ENCODE data around the gene AUTS2. TPM values are rescaled to one million over a fixed set of nuclear protein-coding genes. Genes with fewer than 3 reads are reported as not detected.

Gene AUTS2
- total RNA-seq, 1 experiment from 2014 or later: 2.5 TPM

DNA sequence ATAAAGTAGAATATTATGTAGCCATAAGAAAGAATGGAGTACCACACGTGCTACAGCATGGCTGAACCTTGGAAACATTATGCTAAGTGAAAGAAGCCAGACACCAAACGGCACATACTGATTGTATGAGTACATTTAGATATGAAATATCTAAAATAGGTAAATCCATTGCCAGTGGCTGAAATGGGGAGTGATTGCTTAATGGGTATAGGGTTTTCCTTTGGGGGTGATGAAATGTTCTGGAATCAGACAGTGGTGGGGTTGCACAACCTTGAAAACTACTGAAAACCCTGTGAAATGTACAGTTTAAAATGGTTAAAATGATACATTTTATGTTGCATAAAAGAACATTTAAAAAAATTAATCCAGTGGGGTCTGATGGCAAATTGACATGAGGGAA lies 667.9 kb downstream of the AUTS2 start:
- intact Hi-C loops (cut with micrococcal nuclease; ENCODE audit: unreplicated experiment): no loop called here
- Histone ChIP-seq H3K4me3 (ENCODE audit: low read depth in 2 of 2, low read length in 2 of 2) (no peak overlapping the region), H3K36me3 (ENCODE audit: control insufficient read depth, insufficient read depth, low read length) (no peaks in the 10 kb centered on the region), H3K27ac (ENCODE audit: low read length) (no peak overlapping the region), H3K9me3 (ENCODE audit: control insufficient read depth, insufficient read depth, low read depth, low read length) (no peaks in the 10 kb centered on the region), H3K4me1 (ENCODE audit: control insufficient read depth, insufficient read depth, low read length) (no peaks in the 10 kb centered on the region), H3K27me3 (ENCODE audit: control insufficient read depth, insufficient read depth, low read length) (no peaks in the 10 kb centered on the region)
- CTCF ChIA-PET: no interaction called here
- in situ Hi-C loops (cut with HindIII; ENCODE audit: low pct_unique_long_range_greater_than_20kb, low sequenced_read_pairs): no loop called here
- DNase-seq (ENCODE audit: low read depth, low spot score) (no peak), ATAC-seq (no peak)
- TF ChIP-seq POLR2AphosphoS5 (IDR thresholded peaks at IDR 0.05; ENCODE audit: low read depth, low read length) (no peak), SIN3A (IDR thresholded peaks at IDR 0.05; ENCODE audit: borderline replicate concordance, insufficient read depth, low read depth, low read length) (no peak), TCF7L2 (IDR thresholded peaks at IDR 0.05; ENCODE audit: low read depth, low read length) (no peak)
- POLR2A ChIA-PET: no interaction called here
- no TSS peak for BruUV-seq (replicated peaks)

DNA sequence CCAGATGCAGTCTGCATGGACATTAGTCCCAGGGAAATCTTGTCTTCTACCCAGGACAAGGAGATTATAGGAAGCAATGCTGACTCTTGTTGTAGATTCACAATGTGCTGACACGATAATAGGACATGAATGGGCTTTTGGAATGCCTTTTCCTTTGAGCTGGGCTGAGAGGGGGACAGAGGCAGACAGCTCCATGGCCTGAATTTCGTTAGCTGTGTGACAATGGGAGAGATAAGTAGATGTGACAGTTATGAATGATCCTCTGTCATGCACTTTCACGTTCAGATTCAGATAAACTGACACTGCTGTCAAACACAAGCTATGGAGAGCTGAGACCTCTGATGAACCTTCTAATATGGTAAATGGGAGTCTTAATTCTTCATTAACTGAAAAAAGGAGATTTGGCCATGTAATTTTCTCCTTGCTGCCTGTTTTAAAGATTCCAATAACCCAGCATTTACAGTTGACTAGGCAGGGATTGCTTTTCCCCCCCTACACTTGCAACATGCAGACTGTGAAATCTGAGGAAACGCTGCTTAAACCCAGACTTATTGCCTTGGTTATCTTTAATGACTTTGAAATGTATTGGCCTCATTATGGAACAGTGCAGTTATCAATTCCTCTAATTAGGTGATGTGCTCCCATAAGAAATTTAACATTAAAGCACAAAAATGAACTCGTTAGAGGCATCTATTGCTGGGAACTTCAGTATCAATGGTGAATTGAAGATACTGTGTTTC lies 669.3 kb downstream of the AUTS2 start:
- Histone ChIP-seq H3K27ac (ENCODE audit: low read length) (no peak overlapping the region), H3K36me3 (ENCODE audit: control insufficient read depth, insufficient read depth, low read length) (no peaks in the 10 kb centered on the region), H3K27me3 (ENCODE audit: control insufficient read depth, insufficient read depth, low read length) (no peaks in the 10 kb centered on the region), H3K4me1 (ENCODE audit: control insufficient read depth, insufficient read depth, low read length) (no peaks in the 10 kb centered on the region), H3K4me3 (ENCODE audit: low read depth in 2 of 2, low read length in 2 of 2) (no peak overlapping the region), H3K9me3 (ENCODE audit: control insufficient read depth, insufficient read depth, low read depth, low read length) (no peaks in the 10 kb centered on the region)
- POLR2A ChIA-PET: no interaction called here
- TF ChIP-seq, protein P1, sequence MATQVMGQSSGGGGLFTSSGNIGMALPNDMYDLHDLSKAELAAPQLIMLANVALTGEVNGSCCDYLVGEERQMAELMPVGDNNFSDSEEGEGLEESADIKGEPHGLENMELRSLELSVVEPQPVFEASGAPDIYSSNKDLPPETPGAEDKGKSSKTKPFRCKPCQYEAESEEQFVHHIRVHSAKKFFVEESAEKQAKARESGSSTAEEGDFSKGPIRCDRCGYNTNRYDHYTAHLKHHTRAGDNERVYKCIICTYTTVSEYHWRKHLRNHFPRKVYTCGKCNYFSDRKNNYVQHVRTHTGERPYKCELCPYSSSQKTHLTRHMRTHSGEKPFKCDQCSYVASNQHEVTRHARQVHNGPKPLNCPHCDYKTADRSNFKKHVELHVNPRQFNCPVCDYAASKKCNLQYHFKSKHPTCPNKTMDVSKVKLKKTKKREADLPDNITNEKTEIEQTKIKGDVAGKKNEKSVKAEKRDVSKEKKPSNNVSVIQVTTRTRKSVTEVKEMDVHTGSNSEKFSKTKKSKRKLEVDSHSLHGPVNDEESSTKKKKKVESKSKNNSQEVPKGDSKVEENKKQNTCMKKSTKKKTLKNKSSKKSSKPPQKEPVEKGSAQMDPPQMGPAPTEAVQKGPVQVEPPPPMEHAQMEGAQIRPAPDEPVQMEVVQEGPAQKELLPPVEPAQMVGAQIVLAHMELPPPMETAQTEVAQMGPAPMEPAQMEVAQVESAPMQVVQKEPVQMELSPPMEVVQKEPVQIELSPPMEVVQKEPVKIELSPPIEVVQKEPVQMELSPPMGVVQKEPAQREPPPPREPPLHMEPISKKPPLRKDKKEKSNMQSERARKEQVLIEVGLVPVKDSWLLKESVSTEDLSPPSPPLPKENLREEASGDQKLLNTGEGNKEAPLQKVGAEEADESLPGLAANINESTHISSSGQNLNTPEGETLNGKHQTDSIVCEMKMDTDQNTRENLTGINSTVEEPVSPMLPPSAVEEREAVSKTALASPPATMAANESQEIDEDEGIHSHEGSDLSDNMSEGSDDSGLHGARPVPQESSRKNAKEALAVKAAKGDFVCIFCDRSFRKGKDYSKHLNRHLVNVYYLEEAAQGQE (IDR thresholded peaks at IDR 0.05; ENCODE audit: insufficient read depth in 1 of 2, low read depth in 2 of 2, low read length in 1 of 2): no peak
- TF ChIP-seq SIN3A (IDR thresholded peaks at IDR 0.05; ENCODE audit: borderline replicate concordance, insufficient read depth, low read depth, low read length) (no peak), POLR2AphosphoS5 (IDR thresholded peaks at IDR 0.05; ENCODE audit: low read depth, low read length) (no peak), TCF7L2 (IDR thresholded peaks at IDR 0.05; ENCODE audit: low read depth, low read length) (no peak)
- TF ChIP-seq, protein P2, sequence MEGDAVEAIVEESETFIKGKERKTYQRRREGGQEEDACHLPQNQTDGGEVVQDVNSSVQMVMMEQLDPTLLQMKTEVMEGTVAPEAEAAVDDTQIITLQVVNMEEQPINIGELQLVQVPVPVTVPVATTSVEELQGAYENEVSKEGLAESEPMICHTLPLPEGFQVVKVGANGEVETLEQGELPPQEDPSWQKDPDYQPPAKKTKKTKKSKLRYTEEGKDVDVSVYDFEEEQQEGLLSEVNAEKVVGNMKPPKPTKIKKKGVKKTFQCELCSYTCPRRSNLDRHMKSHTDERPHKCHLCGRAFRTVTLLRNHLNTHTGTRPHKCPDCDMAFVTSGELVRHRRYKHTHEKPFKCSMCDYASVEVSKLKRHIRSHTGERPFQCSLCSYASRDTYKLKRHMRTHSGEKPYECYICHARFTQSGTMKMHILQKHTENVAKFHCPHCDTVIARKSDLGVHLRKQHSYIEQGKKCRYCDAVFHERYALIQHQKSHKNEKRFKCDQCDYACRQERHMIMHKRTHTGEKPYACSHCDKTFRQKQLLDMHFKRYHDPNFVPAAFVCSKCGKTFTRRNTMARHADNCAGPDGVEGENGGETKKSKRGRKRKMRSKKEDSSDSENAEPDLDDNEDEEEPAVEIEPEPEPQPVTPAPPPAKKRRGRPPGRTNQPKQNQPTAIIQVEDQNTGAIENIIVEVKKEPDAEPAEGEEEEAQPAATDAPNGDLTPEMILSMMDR (IDR thresholded peaks at IDR 0.05): no peak
- no peak for ATAC-seq
- CTCF ChIA-PET: no interaction called here
- BruUV-seq (replicated peaks): no TSS peak
- DNase-seq (ENCODE audit: low read depth, low spot score): no peak
- in situ Hi-C loops (cut with HindIII; ENCODE audit: low pct_unique_long_range_greater_than_20kb, low sequenced_read_pairs) (no loop called here), intact Hi-C loops (cut with micrococcal nuclease; ENCODE audit: unreplicated experiment) (no loop called here)

DNA sequence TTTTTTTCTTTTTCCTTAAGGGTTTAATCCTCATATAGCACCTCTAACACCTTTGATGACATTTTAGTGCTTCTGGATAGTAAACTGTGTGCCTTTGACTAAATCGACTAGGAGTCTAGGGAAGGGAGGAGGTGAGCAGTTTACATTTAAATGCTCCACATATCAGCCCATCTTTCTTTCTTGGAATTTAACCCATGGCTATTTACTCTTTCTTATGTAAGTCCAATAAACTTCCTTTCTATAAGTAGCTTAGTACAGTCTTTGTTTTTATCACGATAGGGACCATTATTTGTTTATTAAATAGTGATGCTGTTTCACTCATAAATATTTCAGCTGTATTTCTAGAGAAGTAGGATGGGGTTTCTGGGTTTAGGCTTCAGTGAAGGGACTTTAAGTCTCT lies 669.9 kb downstream of the AUTS2 start:
- Histone ChIP-seq H3K4me3 (ENCODE audit: low read depth in 2 of 2, low read length in 2 of 2) (no peak overlapping the region), H3K27ac (ENCODE audit: low read length) (no peak overlapping the region), H3K4me1 (ENCODE audit: control insufficient read depth, insufficient read depth, low read length) (no peaks in the 10 kb centered on the region), H3K9me3 (ENCODE audit: control insufficient read depth, insufficient read depth, low read depth, low read length) (no peaks in the 10 kb centered on the region), H3K27me3 (ENCODE audit: control insufficient read depth, insufficient read depth, low read length) (no peaks in the 10 kb centered on the region), H3K36me3 (ENCODE audit: control insufficient read depth, insufficient read depth, low read length) (no peaks in the 10 kb centered on the region)
- no TSS peak for BruUV-seq (replicated peaks)
- TF ChIP-seq, protein P1 (IDR thresholded peaks at IDR 0.05; ENCODE audit: insufficient read depth in 1 of 2, low read depth in 2 of 2, low read length in 1 of 2): no peak
- TF ChIP-seq POLR2AphosphoS5 (IDR thresholded peaks at IDR 0.05; ENCODE audit: low read depth, low read length): no peak
- TF ChIP-seq SIN3A (IDR thresholded peaks at IDR 0.05; ENCODE audit: borderline replicate concordance, insufficient read depth, low read depth, low read length): no peak
- TF ChIP-seq TCF7L2 (IDR thresholded peaks at IDR 0.05; ENCODE audit: low read depth, low read length): no peak
- TF ChIP-seq, protein P2 (IDR thresholded peaks at IDR 0.05): no peak
- ATAC-seq (no peak), DNase-seq (ENCODE audit: low read depth, low spot score) (no peak)
- in situ Hi-C loops (cut with HindIII; ENCODE audit: low pct_unique_long_range_greater_than_20kb, low sequenced_read_pairs) (no loop called here), intact Hi-C loops (cut with micrococcal nuclease; ENCODE audit: unreplicated experiment) (no loop called here)
- ChIA-PET POLR2A (interaction anchor here (0.5 kb wide), 1 partner anchor 200 kb away, joined by 3 read pairs; no protein-coding TSS in a partner anchor), CTCF (no interaction called here)

Measured in Panc1 (cell line).